HG03571 (cell line): Measurements from ENCODE around the gene ANKRD16.
"Not testable (repeated sequence)": the region's sequence is repeated elsewhere in the genome, so short reads cannot be mapped to it uniquely, and the experiment has no call there.

Experiments
- ATAC-seq: cut with Tn5 transposase; IDR thresholded peaks from one replicate; pipeline ENCODE4 v1.9.1; 2021; ENCODE audit not compliant: unreplicated experiment

ANKRD16 gene

DNA sequence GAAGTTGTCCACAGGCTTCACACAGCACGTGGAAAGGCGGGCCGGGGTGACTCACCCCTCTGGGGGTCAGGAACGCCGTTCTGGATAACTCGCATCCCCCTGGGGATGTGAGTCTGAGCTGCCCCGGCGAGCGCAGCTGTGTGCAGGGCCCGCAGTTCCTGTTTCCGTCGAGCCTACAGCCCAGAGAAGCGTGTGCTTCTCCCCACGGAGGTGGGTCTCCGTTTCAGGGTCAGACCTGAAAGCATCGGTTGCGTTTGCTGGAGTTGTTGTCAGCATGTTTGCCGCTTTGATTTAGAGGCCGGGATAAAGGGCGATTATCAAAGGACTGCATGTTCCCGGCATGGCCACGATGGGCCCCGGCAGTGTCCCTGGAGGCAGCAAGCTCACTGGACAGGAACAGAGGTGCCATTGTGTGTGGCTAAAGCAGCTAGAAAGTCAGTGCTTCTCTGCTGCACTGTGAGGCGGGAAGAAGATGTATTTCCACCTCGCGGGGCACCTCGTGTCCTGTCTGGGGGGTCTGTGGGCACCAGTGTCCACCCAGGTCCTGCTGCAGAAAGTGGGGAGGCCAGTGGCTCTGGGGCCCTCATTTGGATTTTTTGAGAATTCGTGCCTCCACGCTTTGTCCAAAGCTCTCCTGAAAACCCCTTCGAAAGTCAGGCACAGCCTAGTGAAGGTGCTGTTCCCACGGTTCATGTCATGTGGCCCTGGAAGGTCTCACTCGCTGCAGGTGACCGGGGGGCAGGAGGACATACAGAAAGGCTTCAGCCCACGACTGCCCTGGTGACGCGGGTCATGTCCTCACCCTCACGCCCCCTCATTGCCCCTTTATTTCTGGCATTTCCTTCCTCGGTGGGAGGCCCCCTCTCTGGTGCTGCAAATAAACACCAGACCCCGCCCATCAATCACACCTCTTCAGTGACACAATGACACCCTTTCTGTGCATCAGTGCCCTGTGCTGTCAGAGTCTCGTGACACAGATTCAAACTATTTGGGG, 49.1 kb downstream of the ANKRD16 start:
- peak; percentile 70 for ATAC-seq

DNA sequence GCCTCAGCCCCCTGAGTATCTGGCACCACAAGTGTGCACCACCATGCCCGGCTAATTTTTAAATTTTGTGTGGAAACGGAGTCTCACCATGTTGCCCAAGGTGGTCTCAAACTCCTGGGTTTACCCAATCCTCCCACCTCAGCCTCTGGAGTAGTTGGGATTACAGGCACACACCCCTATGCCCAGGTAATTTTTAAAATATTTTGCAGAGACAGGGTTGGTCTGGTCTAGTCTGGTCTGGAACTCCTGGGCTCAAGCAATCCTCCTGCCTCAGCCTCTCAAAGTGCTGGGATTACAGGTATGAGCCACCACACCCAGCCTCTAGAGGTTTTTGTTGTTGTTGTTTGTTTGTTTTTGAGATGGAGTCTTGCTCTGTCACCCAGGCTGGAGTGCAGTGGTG, 53.5 kb downstream of the ANKRD16 start:
- ATAC-seq: not testable (repeated sequence)

GRCh38 chr10:5835446-5836095, 54.1 kb downstream of the ANKRD16 start:
- ATAC-seq: no peak

DNA sequence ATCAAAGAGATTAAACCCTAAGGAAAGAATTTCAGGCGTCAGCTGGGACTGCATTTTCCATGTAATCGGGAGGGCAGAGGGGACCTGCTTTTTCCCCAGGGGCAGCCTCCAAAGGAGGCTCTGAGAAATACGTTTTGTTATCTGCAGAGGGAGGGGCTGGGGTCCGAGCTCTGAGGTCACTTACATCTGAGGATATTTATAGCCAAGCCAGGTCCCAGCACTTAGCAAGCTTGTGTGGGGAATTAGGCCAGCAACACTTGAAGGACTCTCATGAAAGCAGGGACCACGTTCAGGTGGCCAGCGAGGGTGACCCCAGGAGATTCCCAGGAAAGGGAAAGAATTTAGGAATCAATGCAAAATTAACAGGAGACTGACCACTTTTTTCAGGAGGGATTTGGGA, 55.9 kb downstream of the ANKRD16 start:
- no peak for ATAC-seq

- no peak for ATAC-seq
These were observed 56.7 kb downstream of the ANKRD16 start for GRCh38 chr10:5832946-5833345.

GRCh38 chr10:5831446-5831782, 58.3 kb downstream of the ANKRD16 start:
- ATAC-seq: no peak

- no peak for ATAC-seq
These were observed 58.9 kb downstream of the ANKRD16 start for GRCh38 chr10:5830629-5831445.

DNA sequence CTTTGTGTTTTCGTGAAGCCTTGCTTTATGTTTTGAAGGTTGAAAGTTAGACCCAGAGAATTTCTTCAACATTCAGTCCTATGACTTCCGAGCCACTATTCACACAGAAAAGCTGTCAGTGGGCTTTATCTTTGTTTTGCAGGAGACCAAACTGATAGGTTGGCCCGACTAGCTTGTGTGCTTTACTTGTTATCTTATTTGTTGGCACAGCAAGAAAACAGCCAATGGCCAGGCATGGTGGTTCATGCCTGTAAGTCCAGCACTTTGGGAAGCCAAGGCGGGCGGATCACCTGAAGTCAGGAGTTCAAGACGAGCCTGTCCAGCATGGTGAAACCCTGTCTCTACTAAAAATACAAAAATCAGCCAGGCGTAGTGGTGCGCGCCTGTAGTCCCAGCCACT, 60.4 kb downstream of the ANKRD16 start:
- ATAC-seq: no peak

- ATAC-seq: no peak
These were observed 61.0 kb downstream of the ANKRD16 start for GRCh38 chr10:5828725-5829124.

DNA sequence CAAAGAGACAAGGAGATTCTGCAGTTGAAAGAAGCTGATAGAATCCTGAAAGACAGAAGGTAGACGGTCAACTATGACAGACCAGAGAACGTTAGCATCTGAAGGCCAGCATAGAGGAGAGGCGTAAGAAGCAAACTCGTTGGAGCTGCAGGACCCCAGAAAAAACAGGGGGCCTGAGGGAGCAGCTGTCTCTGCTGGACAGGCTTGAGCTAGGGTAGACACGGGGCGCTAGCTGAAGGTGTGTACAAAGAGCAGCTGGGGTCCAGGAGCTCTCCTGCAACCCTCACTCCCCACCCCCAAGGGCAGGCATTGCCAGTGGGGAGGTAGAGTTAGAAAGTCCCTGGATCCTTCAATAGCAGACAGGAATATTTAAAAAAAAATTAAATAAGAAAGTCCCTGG, 61.9 kb downstream of the ANKRD16 start:
- ATAC-seq: no peak

GRCh38 chr10:5826511-5826910, 63.2 kb downstream of the ANKRD16 start:
- not testable (repeated sequence) for ATAC-seq

DNA sequence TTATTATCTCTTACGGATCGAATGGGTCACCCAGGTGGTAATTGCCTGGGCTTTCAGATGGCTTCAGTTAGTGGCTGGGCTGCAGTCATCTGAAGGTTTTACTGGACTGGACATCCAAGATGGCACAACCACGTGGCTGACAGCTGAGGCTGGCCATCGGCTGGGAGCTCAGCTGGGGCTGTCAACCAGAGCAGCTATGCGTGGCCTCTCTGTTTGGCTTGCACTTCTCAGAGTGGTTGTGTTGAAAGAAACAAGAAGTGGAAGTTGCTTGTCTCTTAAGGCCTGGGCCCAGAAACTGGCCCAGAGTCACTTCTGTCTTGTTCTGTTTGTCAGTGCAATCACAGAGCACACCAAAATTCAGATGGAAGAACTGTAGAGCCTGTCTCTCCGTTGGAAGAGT, 70.8 kb downstream of the ANKRD16 start:
- ATAC-seq: no peak

DNA sequence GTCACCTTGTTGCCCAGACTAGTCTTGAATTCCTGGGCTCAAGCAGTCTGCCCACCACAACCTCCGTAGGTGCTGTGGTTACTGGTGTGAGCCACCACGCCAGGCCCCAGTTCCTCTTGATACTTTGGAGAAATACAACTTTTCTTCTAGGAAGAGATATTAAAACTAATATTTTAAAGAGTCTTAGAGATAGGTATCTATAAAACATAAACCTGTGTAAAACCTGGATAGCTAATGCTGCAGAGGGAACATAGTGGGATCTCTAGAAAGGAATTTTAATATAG, 71.7 kb downstream of the ANKRD16 start:
- ATAC-seq: no peak

DNA sequence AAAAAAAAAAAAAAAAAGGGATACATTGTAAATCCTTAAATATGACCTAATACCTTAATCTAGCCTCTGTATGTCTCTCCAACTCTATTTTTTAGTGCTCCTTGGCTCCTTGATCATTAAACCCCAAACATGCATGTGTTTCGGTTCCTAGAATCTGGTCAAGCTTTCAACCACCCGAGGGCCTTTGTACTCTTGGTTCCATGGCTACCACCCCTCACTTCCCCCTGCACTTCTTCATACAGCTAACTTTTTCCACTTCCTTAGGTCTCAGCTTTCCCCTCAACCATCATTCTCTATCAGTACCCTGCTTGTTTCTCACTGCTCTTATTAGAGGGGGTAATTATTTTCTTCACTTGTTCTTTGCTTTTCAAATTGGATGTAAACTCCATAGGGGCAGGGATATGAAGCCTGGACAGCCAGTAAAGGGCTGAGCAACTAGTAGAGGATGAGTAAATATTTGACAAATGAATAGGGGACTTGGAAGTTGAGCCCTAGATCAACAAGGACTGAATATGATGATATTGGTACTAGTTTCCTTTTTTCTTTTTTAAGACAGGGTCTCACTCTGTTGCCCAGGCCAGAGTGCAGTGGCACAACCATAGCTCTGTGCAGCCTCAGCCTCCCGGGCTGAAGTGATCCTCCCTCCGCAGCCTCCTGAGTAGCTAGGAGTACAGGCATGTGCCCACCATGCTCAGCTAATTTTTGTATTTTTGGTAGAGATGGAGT, 72.2 kb downstream of the ANKRD16 start:
- ATAC-seq: no peak

DNA sequence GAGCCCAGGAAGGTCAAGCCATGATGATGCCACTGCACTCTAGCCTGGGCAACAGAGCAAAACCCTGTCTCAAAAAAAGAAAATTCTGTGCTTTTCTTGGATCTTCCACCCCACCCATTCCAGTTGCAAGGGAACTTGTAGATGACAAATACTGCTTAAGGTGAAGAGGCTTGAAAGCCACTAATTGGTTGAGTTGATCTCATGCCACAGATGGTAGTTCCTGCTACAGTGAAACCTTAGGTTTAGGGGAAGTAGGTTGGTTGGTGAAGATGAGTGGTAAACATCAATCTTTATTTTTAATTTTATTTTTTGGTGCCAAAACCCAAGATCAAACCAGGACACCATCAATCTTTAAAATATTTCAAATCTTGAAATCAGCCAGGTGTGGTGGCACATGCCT, 73.5 kb downstream of the ANKRD16 start:
- no peak for ATAC-seq

GRCh38 chr10:5814110-5815107, 75.3 kb downstream of the ANKRD16 start:
- ATAC-seq: no peak

GRCh38 chr10:5813341-5814109, 76.2 kb downstream of the ANKRD16 start, which contains the start of gene GDI2:
GDI2 (minus strand) TSS chr10:5813434; CDS start chr10:5813258, 176 bp downstream.
- ATAC-seq: peak; percentile 71

DNA sequence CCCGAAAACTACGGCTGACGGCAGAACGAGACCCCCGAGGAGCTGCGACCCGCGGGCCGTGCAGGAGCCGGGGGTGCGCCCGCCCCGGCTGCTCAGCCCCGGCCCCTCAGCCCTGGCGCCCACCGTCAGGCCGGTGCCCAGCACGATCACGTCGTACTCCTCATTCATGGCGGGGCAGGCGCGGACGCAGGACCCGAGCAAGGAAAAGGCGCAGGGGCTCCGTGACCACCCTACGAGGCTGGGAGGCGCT, 76.7 kb downstream of the ANKRD16 start:
- ATAC-seq: peak; percentile 19
